ENCODE measurements around the gene NIFK.
"Not testable (repeated sequence)": the region's sequence is repeated elsewhere in the genome, so short reads cannot be mapped to it uniquely, and the experiment has no call there.

The NIFK gene

GRCh38 chr2:121731366-121731765 is 5.3 kb downstream of the NIFK start:
- no peak for DNase-seq

- DNase-seq: no peak
Observed at GRCh38 chr2:121727950-121728349, 8.7 kb downstream of the NIFK start.

GRCh38 chr2:121727332-121727731 is 9.3 kb downstream of the NIFK start:
- DNase-seq: no peak

GRCh38 chr2:121723316-121723715 is 13.4 kb downstream of the NIFK start:
- DNase-seq: no peak

- no peak for DNase-seq
Observed at GRCh38 chr2:121722479-121722878, 14.2 kb downstream of the NIFK start.

- DNase-seq: no peak
Observed at GRCh38 chr2:121721926-121722325, 14.7 kb downstream of the NIFK start.

GRCh38 chr2:121717529-121717928 is 19.1 kb downstream of the NIFK start:
- no peak for DNase-seq

GRCh38 chr2:121716126-121716525 is 20.5 kb downstream of the NIFK start:
- no peak for DNase-seq

GRCh38 chr2:121711481-121711880 is 25.2 kb downstream of the NIFK start:
- DNase-seq: not testable (repeated sequence)

GRCh38 chr2:121710470-121711170 is 26.1 kb downstream of the NIFK start:
- DNase-seq: no peak

GRCh38 chr2:121709776-121710469 is 26.8 kb downstream of the NIFK start:
- no peak for DNase-seq

GRCh38 chr2:121707920-121708361 is 28.7 kb downstream of the NIFK start:
- no peak for DNase-seq

GRCh38 chr2:121707344-121707919 is 29.2 kb downstream of the NIFK start:
- DNase-seq: no peak

- DNase-seq: no peak
Observed at GRCh38 chr2:121705958-121706357, 30.7 kb downstream of the NIFK start.

GRCh38 chr2:121705390-121705789 is 31.3 kb downstream of the NIFK start:
- no peak for DNase-seq

GRCh38 chr2:121701761-121702160 is 34.9 kb downstream of the NIFK start:
- DNase-seq: not testable (repeated sequence)

GRCh38 chr2:121699421-121700333 is 37.0 kb downstream of the NIFK start:
- DNase-seq: no peak

- no peak for DNase-seq
Observed at GRCh38 chr2:121698318-121698930, 38.3 kb downstream of the NIFK start.

GRCh38 chr2:121697108-121697631 is 39.5 kb downstream of the NIFK start:
- DNase-seq: no peak

- DNase-seq: no peak
Observed at GRCh38 chr2:121696410-121696930, 40.2 kb downstream of the NIFK start.

- DNase-seq: no peak
Observed at GRCh38 chr2:121695171-121695451, 41.6 kb downstream of the NIFK start.

Data from eye (tissue), 1 donor.